ENCODE data around the gene DSCAML1.

The DSCAML1 gene

GRCh38 chr11:117754030-117754429 lies 43.0 kb downstream of the DSCAML1 start:
- TF ChIP-seq, protein P1, sequence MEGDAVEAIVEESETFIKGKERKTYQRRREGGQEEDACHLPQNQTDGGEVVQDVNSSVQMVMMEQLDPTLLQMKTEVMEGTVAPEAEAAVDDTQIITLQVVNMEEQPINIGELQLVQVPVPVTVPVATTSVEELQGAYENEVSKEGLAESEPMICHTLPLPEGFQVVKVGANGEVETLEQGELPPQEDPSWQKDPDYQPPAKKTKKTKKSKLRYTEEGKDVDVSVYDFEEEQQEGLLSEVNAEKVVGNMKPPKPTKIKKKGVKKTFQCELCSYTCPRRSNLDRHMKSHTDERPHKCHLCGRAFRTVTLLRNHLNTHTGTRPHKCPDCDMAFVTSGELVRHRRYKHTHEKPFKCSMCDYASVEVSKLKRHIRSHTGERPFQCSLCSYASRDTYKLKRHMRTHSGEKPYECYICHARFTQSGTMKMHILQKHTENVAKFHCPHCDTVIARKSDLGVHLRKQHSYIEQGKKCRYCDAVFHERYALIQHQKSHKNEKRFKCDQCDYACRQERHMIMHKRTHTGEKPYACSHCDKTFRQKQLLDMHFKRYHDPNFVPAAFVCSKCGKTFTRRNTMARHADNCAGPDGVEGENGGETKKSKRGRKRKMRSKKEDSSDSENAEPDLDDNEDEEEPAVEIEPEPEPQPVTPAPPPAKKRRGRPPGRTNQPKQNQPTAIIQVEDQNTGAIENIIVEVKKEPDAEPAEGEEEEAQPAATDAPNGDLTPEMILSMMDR (conservative IDR thresholded peaks at IDR 0.05), result no peak
- H3K27ac ChIP-seq, result no peak overlapping the region

DNA sequence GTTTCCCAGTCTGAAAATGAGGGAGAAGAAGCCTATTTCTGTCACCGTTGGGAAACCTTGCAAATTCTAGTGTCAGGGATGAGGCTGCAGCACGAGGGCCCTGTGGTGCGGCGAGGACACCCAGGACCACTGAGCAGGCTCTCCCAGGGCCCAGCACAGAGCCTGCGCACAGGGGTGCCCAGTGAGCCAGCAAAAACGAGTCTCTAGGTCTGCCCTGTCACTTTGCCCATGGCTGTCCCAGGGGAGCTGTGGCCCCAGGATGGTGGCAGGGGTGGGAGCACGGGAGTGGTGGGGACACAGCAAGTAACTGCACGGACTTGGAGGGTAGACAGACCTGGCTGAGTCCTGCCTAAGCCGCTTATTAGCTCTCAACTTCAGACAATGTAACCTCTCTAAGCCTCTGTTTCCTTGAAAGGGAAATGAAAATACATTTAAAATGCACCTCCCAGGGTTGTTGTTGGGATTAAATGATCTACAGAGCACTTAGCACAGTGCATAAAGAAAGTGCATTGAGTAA lies 44.2 kb downstream of the DSCAML1 start:
- TF ChIP-seq, protein P1 (conservative IDR thresholded peaks at IDR 0.05), result no peak

DNA sequence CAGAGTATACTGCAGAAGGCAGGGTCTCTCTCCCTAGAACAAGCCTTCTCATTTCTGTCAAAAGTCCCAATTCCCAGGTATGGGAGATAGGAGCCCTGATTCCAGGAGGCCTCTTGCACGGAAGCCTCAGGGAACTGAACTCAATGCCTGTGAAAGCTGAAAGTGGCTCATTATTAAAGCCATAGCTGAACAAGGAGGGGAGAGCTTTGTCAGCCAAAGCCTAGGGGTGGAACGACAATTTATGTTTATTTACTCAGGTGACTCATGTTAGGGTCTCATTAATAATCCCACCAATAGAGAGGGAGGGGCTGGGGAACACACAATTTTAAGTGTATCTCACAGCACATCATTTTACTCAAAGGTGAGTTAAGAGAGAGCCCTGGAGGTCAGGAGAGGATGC lies 44.9 kb downstream of the DSCAML1 start:
- TF ChIP-seq, protein P1 (conservative IDR thresholded peaks at IDR 0.05), result no peak
- H3K27ac ChIP-seq, result no peak overlapping the region

More for the DNA sequence above, 44.2 kb downstream of the DSCAML1 start:
- H3K27ac ChIP-seq, result no peak overlapping the region

DNA sequence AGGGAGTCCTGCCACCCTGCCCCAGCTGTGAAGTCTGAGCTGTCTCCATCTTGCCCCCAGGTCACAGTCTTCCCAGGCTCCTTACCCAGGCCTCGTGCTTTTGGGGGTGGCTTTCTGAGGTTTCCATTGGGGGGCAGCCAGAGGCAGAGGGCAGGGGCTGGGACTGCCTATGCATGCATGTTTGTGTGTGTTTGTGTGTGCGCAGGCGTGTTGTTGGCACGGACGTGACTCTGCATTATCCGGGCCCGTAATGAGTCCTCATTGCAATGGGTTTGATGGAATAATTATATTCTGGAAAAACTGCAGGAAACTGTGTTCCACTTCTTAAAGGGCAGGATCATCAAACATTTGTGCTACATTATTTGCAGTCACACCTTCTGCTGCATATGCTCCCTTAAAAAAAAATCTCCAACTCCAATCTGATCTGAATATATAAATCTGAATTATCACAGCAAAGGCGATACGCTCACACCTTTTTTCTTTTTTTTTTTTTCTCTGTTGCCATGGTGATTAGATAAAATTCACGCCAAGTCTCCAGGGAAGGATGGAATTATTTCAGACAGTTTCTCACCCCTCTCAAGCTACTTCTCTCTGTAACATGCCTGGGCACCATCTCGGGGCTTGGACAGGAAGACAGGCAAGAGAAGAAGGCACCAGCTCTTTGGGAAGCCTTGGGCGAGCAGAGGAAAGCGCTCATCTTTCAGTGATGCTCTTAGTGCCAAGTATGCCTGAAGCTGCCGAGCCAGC lies 45.9 kb downstream of the DSCAML1 start:
- TF ChIP-seq, protein P1 (conservative IDR thresholded peaks at IDR 0.05), result no peak
- H3K27ac ChIP-seq, result no peak overlapping the region

DNA sequence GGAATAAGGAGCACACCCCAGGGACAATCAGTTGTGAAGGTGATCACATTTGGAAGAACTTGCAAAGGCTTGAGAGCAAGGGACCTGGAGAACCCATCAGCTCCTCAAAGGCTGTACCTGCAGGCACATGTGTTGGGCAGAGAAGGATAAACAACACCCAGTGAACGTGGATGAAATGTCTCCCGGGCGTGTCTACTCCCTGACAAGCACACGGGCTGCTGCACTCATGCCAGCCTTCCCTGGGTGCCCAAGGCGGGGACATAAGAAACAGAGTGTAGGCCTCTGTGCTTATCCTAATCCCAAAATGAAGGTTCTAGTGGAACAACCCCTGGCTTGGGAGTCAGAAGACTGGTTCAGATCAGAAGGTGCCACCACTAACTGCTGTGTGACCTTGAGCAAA lies 46.7 kb downstream of the DSCAML1 start:
- no peak overlapping the region for H3K27ac ChIP-seq
- TF ChIP-seq, protein P1 (conservative IDR thresholded peaks at IDR 0.05), result no peak

GRCh38 chr11:117749541-117749910 lies 47.5 kb downstream of the DSCAML1 start:
- TF ChIP-seq, protein P1 (conservative IDR thresholded peaks at IDR 0.05), result no peak
- no peak overlapping the region for H3K27ac ChIP-seq

GRCh38 chr11:117748771-117749540 lies 48.1 kb downstream of the DSCAML1 start:
- H3K27ac ChIP-seq, result no peak overlapping the region
- TF ChIP-seq, protein P1 (conservative IDR thresholded peaks at IDR 0.05), result no peak

All from VCaP (cell line).